Activated naive CD4-positive, alpha-beta T cell treated with anti-CD3 and anti-CD28 coated beads, Interleukin-2, amount 10 ng/mL, durations not matched to agents 7 days and 5 days (primary cell): ENCODE results near the gene ONECUT3.
A peak's percentile ranks its signal among the peaks of the same experiment; 100 is the strongest.
"Not testable (repeated sequence)": the region's sequence is repeated elsewhere in the genome, so short reads cannot be mapped to it uniquely, and the experiment has no call there.

Source experiments
- CTCF ChIA-PET: fragments of 350-600 bp; sonication (Branson Sonifier 250); formaldehyde crosslinking; loops from one replicate; lab custom pipeline; 2021; ENCODE audit warnings: antibody characterized with exemption; lab: Charles Lee
- DNase-seq: peaks from one replicate; pipeline ENCODE4 v3.0.0-alpha.2; 2020
- H3K27ac Mint-ChIP-seq: one replicate; pipeline ENCODE4 v1.8.0; 2021; ENCODE audit warnings: mild to moderate bottlenecking, moderate library complexity, mixed read lengths
- H3K27me3 Mint-ChIP-seq: one replicate; pipeline ENCODE4 v1.8.0; 2021; ENCODE audit warnings: mild to moderate bottlenecking, mixed read lengths
- H3K36me3 Mint-ChIP-seq: one replicate; pipeline ENCODE4 v1.8.0; 2021; ENCODE audit warnings: mixed read lengths
- H3K4me1 Mint-ChIP-seq: one replicate; pipeline ENCODE4 v1.8.0; 2021; ENCODE audit warnings: mixed read lengths
- H3K4me3 Mint-ChIP-seq: one replicate; pipeline ENCODE4 v1.8.0; 2021; ENCODE audit warnings: mild to moderate bottlenecking, moderate library complexity, mixed read lengths
- H3K9me3 Mint-ChIP-seq: one replicate; pipeline ENCODE4 v1.8.0; 2021; ENCODE audit warnings: mixed read lengths

Gene ONECUT3

GRCh38 chr19:1756705-1757465 is 3.6 kb downstream of the ONECUT3 start:
- no peaks in the 10 kb centered on the region for H3K9me3 Mint-ChIP-seq
- H3K27me3 Mint-ChIP-seq: peaks cover 91% of the 10 kb centered on the region
- peak overlapping the region; percentile 71 for H3K27ac Mint-ChIP-seq
- peaks cover 5% of the 10 kb centered on the region for H3K4me1 Mint-ChIP-seq
- peak overlapping the region; percentile 26 for H3K4me3 Mint-ChIP-seq
- no peak for DNase-seq
- CTCF ChIA-PET: no interaction called here
- no peaks in the 10 kb centered on the region for H3K36me3 Mint-ChIP-seq

- H3K27me3 Mint-ChIP-seq: peaks cover 91% of the 10 kb centered on the region
Observed at GRCh38 chr19:1757468-1758230, 4.3 kb downstream of the ONECUT3 start.

GRCh38 chr19:1758231-1758577 is 4.9 kb downstream of the ONECUT3 start:
- H3K36me3 Mint-ChIP-seq: no peaks in the 10 kb centered on the region
- no peak for DNase-seq
- no peak overlapping the region for H3K4me3 Mint-ChIP-seq
- CTCF ChIA-PET: no interaction called here
- no peak overlapping the region for H3K27ac Mint-ChIP-seq
- H3K27me3 Mint-ChIP-seq: peaks cover 91% of the 10 kb centered on the region
- H3K4me1 Mint-ChIP-seq: peaks cover 5% of the 10 kb centered on the region
- no peaks in the 10 kb centered on the region for H3K9me3 Mint-ChIP-seq

More at GRCh38 chr19:1757468-1758230, 4.3 kb downstream of the ONECUT3 start:
- Mint-ChIP-seq H3K4me3 (no peak overlapping the region), H3K4me1 (peaks cover 5% of the 10 kb centered on the region), H3K36me3 (no peaks in the 10 kb centered on the region), H3K9me3 (no peaks in the 10 kb centered on the region), H3K27ac (no peak overlapping the region)
- CTCF ChIA-PET: no interaction called here
- no peak for DNase-seq

GRCh38 chr19:1758959-1759903 is 5.9 kb downstream of the ONECUT3 start:
- Mint-ChIP-seq H3K36me3 (no peaks in the 10 kb centered on the region), H3K4me3 (no peak overlapping the region), H3K27me3 (peaks cover 99% of the 10 kb centered on the region), H3K9me3 (no peaks in the 10 kb centered on the region), H3K27ac (no peak overlapping the region), H3K4me1 (peaks cover 7% of the 10 kb centered on the region)
- CTCF ChIA-PET: no interaction called here
- DNase-seq: no peak

GRCh38 chr19:1760020-1760419 is 6.7 kb downstream of the ONECUT3 start:
- Mint-ChIP-seq H3K27me3 (peaks cover 100% of the 10 kb centered on the region), H3K27ac (no peak overlapping the region), H3K4me1 (peaks cover 7% of the 10 kb centered on the region), H3K4me3 (no peak overlapping the region), H3K36me3 (no peaks in the 10 kb centered on the region), H3K9me3 (no peaks in the 10 kb centered on the region)
- DNase-seq: no peak
- CTCF ChIA-PET: no interaction called here

- H3K36me3 Mint-ChIP-seq, H3K9me3 Mint-ChIP-seq, DNase-seq, H3K27ac Mint-ChIP-seq, H3K4me1 Mint-ChIP-seq, H3K4me3 Mint-ChIP-seq: not testable (repeated sequence)
- peaks cover 100% of the 10 kb centered on the region for H3K27me3 Mint-ChIP-seq
- CTCF ChIA-PET: interaction anchor here (1.0 kb wide), 1 partner anchor 22 kb away, joined by 3 read pairs; no protein-coding TSS in a partner anchor
Observed at GRCh38 chr19:1760786-1761527, 7.7 kb downstream of the ONECUT3 start.

GRCh38 chr19:1761528-1762242 is 8.4 kb downstream of the ONECUT3 start:
- Mint-ChIP-seq H3K4me1 (peaks cover 5% of the 10 kb centered on the region), H3K9me3 (no peaks in the 10 kb centered on the region), H3K36me3 (no peaks in the 10 kb centered on the region), H3K4me3 (no peak overlapping the region), H3K27me3 (peaks cover 100% of the 10 kb centered on the region), H3K27ac (no peak overlapping the region)
- no peak for DNase-seq
- CTCF ChIA-PET: interaction anchor here (1.0 kb wide), 1 partner anchor 21 kb away, joined by 3 read pairs; no protein-coding TSS in a partner anchor

GRCh38 chr19:1762243-1763117 is 9.2 kb downstream of the ONECUT3 start:
- Mint-ChIP-seq H3K36me3 (no peaks in the 10 kb centered on the region), H3K27ac (no peak overlapping the region), H3K4me3 (no peak overlapping the region), H3K9me3 (no peaks in the 10 kb centered on the region), H3K27me3 (peaks cover 100% of the 10 kb centered on the region), H3K4me1 (peaks cover 2% of the 10 kb centered on the region)
- CTCF ChIA-PET: no interaction called here
- DNase-seq: no peak

GRCh38 chr19:1763648-1764639 is 10.6 kb downstream of the ONECUT3 start:
- Mint-ChIP-seq H3K9me3 (no peaks in the 10 kb centered on the region), H3K27ac (peak overlapping the region; percentile 83)
- CTCF ChIA-PET: no interaction called here

GRCh38 chr19:1764729-1765128 is 11.4 kb downstream of the ONECUT3 start:
- CTCF ChIA-PET: interaction anchor here (1.0 to 1.1 kb wide), 2 partner anchors 10 to 11 kb away, joined by 3 to 4 read pairs; no protein-coding TSS in a partner anchor
- Mint-ChIP-seq H3K9me3 (no peaks in the 10 kb centered on the region), H3K4me1 (peaks cover 2% of the 10 kb centered on the region), H3K4me3 (no peak overlapping the region), H3K27me3 (peaks cover 100% of the 10 kb centered on the region), H3K27ac (no peak overlapping the region), H3K36me3 (no peaks in the 10 kb centered on the region)
- no peak for DNase-seq

More at GRCh38 chr19:1763648-1764639, 10.6 kb downstream of the ONECUT3 start:
- Mint-ChIP-seq H3K4me1 (peaks cover 2% of the 10 kb centered on the region), H3K36me3 (no peaks in the 10 kb centered on the region), H3K27me3 (peaks cover 100% of the 10 kb centered on the region), H3K4me3 (no peak overlapping the region)
- DNase-seq: no peak

- H3K27me3 Mint-ChIP-seq: peaks cover 100% of the 10 kb centered on the region
- no peak for DNase-seq
- CTCF ChIA-PET: interaction anchor here (1.0 to 3.7 kb wide), 5 partner anchors 10 to 93 kb away, joined by 3 to 22 read pairs (median 3); no protein-coding TSS in a partner anchor
- peaks cover 2% of the 10 kb centered on the region for H3K4me1 Mint-ChIP-seq
- H3K27ac Mint-ChIP-seq: no peak overlapping the region
- peaks cover under 1% of the 10 kb centered on the region for H3K9me3 Mint-ChIP-seq
- H3K36me3 Mint-ChIP-seq: no peaks in the 10 kb centered on the region
- no peak overlapping the region for H3K4me3 Mint-ChIP-seq
Observed at GRCh38 chr19:1765232-1765903, 12.1 kb downstream of the ONECUT3 start.
